OCI-LY7 (cell line): Measurements from ENCODE around the gene IQGAP3. TPM values are rescaled to one million over a fixed set of nuclear protein-coding genes. Genes with fewer than 3 reads are reported as not detected.
A peak's percentile ranks its signal among the peaks of the same experiment; 100 is the strongest.

Experiments used
- BruUV-seq: library from RNA; stranded (reverse); fragments of 400-500 nt; replicated peaks from 2 replicates; lab custom pipeline; 2021; lab: Mats Ljungman, UMichigan
- CTCF ChIA-PET: fragments of 300-600 bp; sonication (Branson Sonifier 250); formaldehyde crosslinking; loops from one replicate; lab custom pipeline; 2022; ENCODE audit warnings: antibody characterized with exemption; ENCODE audit not compliant: unreplicated experiment; lab: Charles Lee
- POLR2A ChIA-PET: fragments of 300-600 bp; sonication (Branson Sonifier 250); formaldehyde crosslinking; loops from one replicate; lab custom pipeline; 2022; ENCODE audit warnings: antibody characterized with exemption; lab: Charles Lee
- DNase-seq: peaks from one replicate; pipeline ENCODE4 v3.0.0-alpha.2; 2015; ENCODE audit warnings: low spot score
- H2AFZ ChIP-seq: fragments of 200-600 bp; sonication (generic), shearing (Covaris generic); 2 replicates; pipeline ENCODE4 v1.6.1; 2014; ENCODE audit warnings: mild to moderate bottlenecking, antibody characterized with exemption, low read length, moderate library complexity
- H3K27ac ChIP-seq: fragments of 200-600 bp; sonication (generic); 2 replicates; pipeline ENCODE4 v1.5.1; 2014; ENCODE audit warnings: mixed run types, low read depth, mild to moderate bottlenecking, moderate library complexity, low read length, inconsistent platforms; ENCODE audit not compliant: poor library complexity, severe bottlenecking
- H3K36me3 ChIP-seq: fragments of 200-600 bp; sonication (generic); 2 replicates; pipeline ENCODE4 v1.6.1; 2014; ENCODE audit warnings: mild to moderate bottlenecking, antibody characterized with exemption, low read length, moderate library complexity, mixed read lengths; ENCODE audit not compliant: insufficient read depth
- H3K4me1 ChIP-seq: fragments of 200-600 bp; sonication (generic); 2 replicates; pipeline ENCODE4 v1.5.1; 2014; ENCODE audit warnings: mild to moderate bottlenecking, low read length; ENCODE audit not compliant: insufficient read depth, poor library complexity, severe bottlenecking
- H3K4me2 ChIP-seq: fragments of 200-600 bp; sonication (generic); 2 replicates; pipeline ENCODE4 v1.6.1; 2014; ENCODE audit warnings: mild to moderate bottlenecking, low read length
- H3K4me3 ChIP-seq: fragments of 200-600 bp; sonication (generic); 2 replicates; pipeline ENCODE4 v1.5.1; 2014; ENCODE audit warnings: mild to moderate bottlenecking, low read depth, low read length; ENCODE audit not compliant: poor library complexity, severe bottlenecking
- H3K79me2 ChIP-seq: fragments of 200-600 bp; sonication (generic); 2 replicates; pipeline ENCODE4 v1.6.1; 2016; ENCODE audit warnings: low read depth, mild to moderate bottlenecking, low read length, moderate library complexity, mixed read lengths; ENCODE audit not compliant: insufficient read depth
- H3K9me2 ChIP-seq: fragments of 200-600 bp; sonication (generic); 2 replicates; pipeline ENCODE4 v1.6.1; 2016; ENCODE audit warnings: mild to moderate bottlenecking, low read length, mixed read lengths; ENCODE audit not compliant: insufficient read depth
- H3K9me3 ChIP-seq: fragments of 200-600 bp; sonication (generic); 2 replicates; pipeline ENCODE4 v1.6.1; 2014; ENCODE audit warnings: mild to moderate bottlenecking, mixed run types, low read length, mixed read lengths
- H4K20me1 ChIP-seq: fragments of 200-600 bp; sonication (generic); 2 replicates; pipeline ENCODE4 v1.6.1; 2014; ENCODE audit warnings: mild to moderate bottlenecking, antibody characterized with exemption, low read length, moderate library complexity, mixed read lengths; ENCODE audit not compliant: insufficient read depth
- CTCF ChIP-seq: fragments of 200-600 bp; sonication (generic); conservative IDR thresholded peaks from 2 replicates; pipeline ENCODE4 v1.5.1; 2014; ENCODE audit warnings: mild to moderate bottlenecking, antibody characterized with exemption, low read length, moderate library complexity, mixed read lengths
- EZH2phosphoT487 ChIP-seq: fragments of 200-600 bp; sonication (generic); IDR thresholded peaks from 2 replicates; pipeline ENCODE4 v1.6.1; 2018; ENCODE audit warnings: low read depth, borderline replicate concordance, mild to moderate bottlenecking, mixed run types, antibody characterized with exemption, low read length, moderate library complexity, mixed read lengths
- intact Hi-C: fragments of 100-400 bp; cut with micrococcal nuclease; formaldehyde crosslinking; loops from one replicate; pipeline ENCODE4 v1.10.0; 2022; ENCODE audit not compliant: unreplicated experiment
- total RNA-seq, 2 experiments: library from RNA; depleted of rRNA in 1 of 2; stranded (reverse); fragments of >200 nt in 1 of 2; shearing (Covaris generic) in 1 of 2; gene quantifications; 2 replicates each; pipeline ENCODE4 v1.2.3, GENCODE V29; 2014 to 2022

The IQGAP3 gene
- total RNA-seq, 2 experiments from 2014 or later = 22.4 to 28.7 TPM

- Histone ChIP-seq H3K27ac (peak overlapping the region; percentile 98), H4K20me1 (peaks cover 4% of the 10 kb centered on the region; the same call in 1 of the 2 replicates), H3K9me3 (no peaks in the 10 kb centered on the region), H3K4me1 (peaks cover 98% of the 10 kb centered on the region), H3K79me2 (peaks cover 97% of the 10 kb centered on the region), H2AFZ (no peak overlapping the region), H3K9me2 (no peaks in the 10 kb centered on the region), H3K4me3 (peak overlapping the region; percentile 98), H3K36me3 (peaks cover 61% of the 10 kb centered on the region), H3K4me2 (peak overlapping the region; percentile 91)
- BruUV-seq = TSS peak; percentile 91
- peak; percentile 64 for DNase-seq
- ChIA-PET POLR2A (interaction anchor here (0.6 to 7.1 kb wide), 5 partner anchors 8 to 108 kb away, joined by 3 to 179 read pairs (median 3); partner anchors contain the start of genes GPATCH4 and MEF2D), CTCF (interaction anchor here (0.5 to 4.0 kb wide), 6 partner anchors 9 to 391 kb away, joined by 5 to 28 read pairs (median 10); partner anchors contain the start of gene MEF2D)
- intact Hi-C loops = loop anchor here (5.0 to 10.0 kb wide), 3 partner anchors 156 to 1628 kb away; partner anchors contain the start of genes CCT3, SEMA4A and TSACC
- no peak for TF ChIP-seq CTCF
Measured at GRCh38 chr1:156493154-156493631, 79.2 kb downstream of the IQGAP3 start.

- CTCF ChIA-PET = interaction anchor here (0.5 to 4.0 kb wide), 6 partner anchors 9 to 391 kb away, joined by 5 to 28 read pairs (median 10); partner anchors contain the start of gene MEF2D
- peaks cover 63% of the 10 kb centered on the region for H3K36me3 ChIP-seq
- no peaks in the 10 kb centered on the region for H3K9me2 ChIP-seq
- no TSS peak for BruUV-seq
- DNase-seq = peak; percentile 97
- POLR2A ChIA-PET = interaction anchor here (1.0 to 7.1 kb wide), 6 partner anchors 8 to 59 kb away, joined by 3 to 179 read pairs (median 8); partner anchors contain the start of gene MEF2D
- intact Hi-C loops = loop anchor here (1.0 to 10.0 kb wide), 5 partner anchors 8 to 1628 kb away; partner anchors contain the start of genes CCT3, MEF2D, SEMA4A and TSACC
- no peaks in the 10 kb centered on the region for H3K9me3 ChIP-seq
- H3K4me2 ChIP-seq = peak overlapping the region; percentile 91
- peaks cover 5% of the 10 kb centered on the region; the same call in 1 of the 2 replicates for H4K20me1 ChIP-seq
- no peak overlapping the region for H2AFZ ChIP-seq
- H3K4me1 ChIP-seq = peaks cover 98% of the 10 kb centered on the region
- H3K27ac ChIP-seq = peak overlapping the region; percentile 98
- peak overlapping the region; percentile 98 for H3K4me3 ChIP-seq
- H3K79me2 ChIP-seq = peaks cover 97% of the 10 kb centered on the region
- TF ChIP-seq EZH2phosphoT487 (no peak), CTCF (no peak)
Measured at GRCh38 chr1:156492591-156493080, 79.7 kb downstream of the IQGAP3 start.
